GM12878 (cell line): Measurements from ENCODE around the gene DAZAP1. TPM values are rescaled to one million over a fixed set of nuclear protein-coding genes. Genes with fewer than 3 reads are reported as not detected.

ENCODE experiments used
- BHLHE40 ChIP-seq, 2 experiments: fragments of 450-650 bp in 1 of 2; IDR thresholded peaks; 2 replicates each; pipeline ENCODE4 v1.6.1; 2011 to 2017; ENCODE audit warnings: low read depth in 2 of 2, borderline replicate concordance in 1 of 2, improper control_type of control experiment in 1 of 2, low read length in 1 of 2, mild to moderate bottlenecking in 1 of 2
- BMI1 ChIP-seq: fragments of 450-650 bp; IDR thresholded peaks from 2 replicates; pipeline ENCODE4 v1.6.1; 2016; ENCODE audit warnings: mild to moderate bottlenecking, moderate library complexity, borderline replicate concordance
- CEBPB ChIP-seq, 2 experiments: fragments of 150-350 bp in 1 of 2; IDR thresholded peaks; 2 replicates each; pipeline ENCODE4 v1.6.1; 2012 to 2014; ENCODE audit warnings: low read depth in 2 of 2, low read length in 2 of 2, borderline replicate concordance in 1 of 2, inconsistent platforms in 1 of 2
- CREB1 ChIP-seq: IDR thresholded peaks from 2 replicates; pipeline ENCODE4 v1.6.1; 2012; ENCODE audit warnings: low read depth, mild to moderate bottlenecking, inconsistent platforms
- CREM ChIP-seq: IDR thresholded peaks from 2 replicates; pipeline ENCODE4 v1.6.1; 2014; ENCODE audit warnings: antibody characterized with exemption, low read depth
- HDAC2 ChIP-seq: fragments of 200-600 bp; sonication (generic); IDR thresholded peaks from 2 replicates; pipeline ENCODE4 v1.6.1; 2017
- KLF5 ChIP-seq: fragments of 450-650 bp; IDR thresholded peaks from 2 replicates; pipeline ENCODE4 v1.6.1; 2014; ENCODE audit warnings: mild to moderate bottlenecking; ENCODE audit not compliant: partially characterized antibody
- MEF2B ChIP-seq: fragments of 450-650 bp; IDR thresholded peaks from 2 replicates; pipeline ENCODE4 v1.6.1; 2018; ENCODE audit warnings: mild to moderate bottlenecking, moderate library complexity; ENCODE audit not compliant: partially characterized antibody, poor library complexity, severe bottlenecking
- SMAD5 ChIP-seq: IDR thresholded peaks from 2 replicates; pipeline ENCODE4 v1.6.1; 2016; ENCODE audit warnings: antibody characterized with exemption, low read depth
- TARDBP ChIP-seq: IDR thresholded peaks from 2 replicates; pipeline ENCODE4 v1.6.1; 2016; ENCODE audit warnings: borderline replicate concordance
- TCF12 ChIP-seq: IDR thresholded peaks from 2 replicates; pipeline ENCODE4 v1.6.1; 2011; ENCODE audit warnings: low read depth, mild to moderate bottlenecking, low read length
- polyA plus RNA-seq, 11 experiments: library from polyadenylated mRNA; depleted of rRNA in 4 of 11; unstranded in 6 of 11; stranded (reverse) in 5 of 11; fragments of >200 nt; fragmentation: Nextera tagmentation in 4 of 11; fragmentation: Illumina TruSeq in 1 of 11; extraction: Ambion mirVana in 4 of 11; extraction: Trizol in 1 of 11; gene quantifications; 1 replicate in 1 of 11; 2 replicates in 10 of 11; pipeline versions ENCODE4 v1.2.1 to v1.2.3, GENCODE V29; 2011 to 2016; ENCODE audit warnings: inconsistent platforms in 2 of 11, missing spikeins in 2 of 11, low read depth in 1 of 11
- total RNA-seq, 4 experiments: library from RNA; depleted of rRNA in 3 of 4; stranded (reverse); fragments of >200 nt in 3 of 4; fragmentation: Illumina TruSeq in 1 of 4; extraction: Trizol in 1 of 4; gene quantifications; 2 replicates each; pipeline versions ENCODE4 v1.2.1 to v1.2.3, GENCODE V29; 2013 to 2021
- TF ChIP-seq, protein P1 (sequence below): fragments of 450-650 bp; IDR thresholded peaks from 2 replicates; pipeline ENCODE4 v1.6.1; 2017; ENCODE audit warnings: mild to moderate bottlenecking, moderate library complexity
- TF ChIP-seq, protein P2 (sequence below): IDR thresholded peaks from 2 replicates; pipeline ENCODE4 v1.6.1; 2011; ENCODE audit warnings: mild to moderate bottlenecking, low read depth, low read length, moderate library complexity; ENCODE audit not compliant: insufficient replicate concordance
- TF ChIP-seq, protein P3 (sequence below), 3 experiments: IDR thresholded peaks in 2 of 3; conservative IDR thresholded peaks in 1 of 3; 2 replicates each; pipeline ENCODE4 v1.5.1; 2011; ENCODE audit warnings: low read depth in 3 of 3, low read length in 3 of 3, mild to moderate bottlenecking in 3 of 3, control low read depth in 2 of 3, moderate library complexity in 2 of 3, inconsistent platforms in 1 of 3, mixed read lengths in 1 of 3; ENCODE audit not compliant: control insufficient read depth in 2 of 3, insufficient read depth in 1 of 3; ENCODE audit errors: extremely low read depth in 1 of 3

DAZAP1 gene
- total and polyA plus RNA-seq, 10 of the 15 experiments (the other 5 are each of a cell fraction or from before 2014, with no cell fraction given): 9.9 to 240 (median 92.3) TPM

DNA sequence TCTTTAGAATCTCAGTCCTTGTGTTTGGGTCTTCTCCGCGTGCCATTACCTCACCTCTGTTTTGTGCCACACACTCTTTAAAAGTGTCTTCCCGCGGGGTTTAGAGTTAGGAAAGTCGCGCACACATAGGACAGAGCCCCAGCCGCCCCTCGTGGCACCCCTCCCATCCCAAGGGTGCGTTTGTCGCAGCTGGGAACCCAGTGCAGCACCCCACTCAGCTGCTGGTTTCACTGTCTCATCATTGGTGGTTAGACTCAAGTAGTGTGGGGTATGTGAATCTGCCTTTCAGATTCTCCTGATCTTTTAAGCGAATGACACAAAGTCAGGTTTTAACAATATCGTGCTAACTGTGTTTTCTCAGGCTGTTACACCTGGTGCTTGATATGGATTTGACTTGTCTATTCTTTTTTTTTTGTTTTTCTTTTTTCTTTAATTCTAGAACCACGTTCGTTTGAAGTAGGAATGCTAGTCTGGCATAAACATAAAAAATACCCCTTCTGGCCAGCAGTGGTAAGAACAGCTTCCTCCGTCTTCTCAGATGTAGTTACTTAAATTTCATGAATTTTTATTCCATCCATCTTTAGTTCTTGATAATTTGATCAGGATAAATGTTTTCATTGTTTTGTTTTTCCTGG lies 43.2 kb upstream of the DAZAP1 start (continued):
- TF ChIP-seq, protein P1, sequence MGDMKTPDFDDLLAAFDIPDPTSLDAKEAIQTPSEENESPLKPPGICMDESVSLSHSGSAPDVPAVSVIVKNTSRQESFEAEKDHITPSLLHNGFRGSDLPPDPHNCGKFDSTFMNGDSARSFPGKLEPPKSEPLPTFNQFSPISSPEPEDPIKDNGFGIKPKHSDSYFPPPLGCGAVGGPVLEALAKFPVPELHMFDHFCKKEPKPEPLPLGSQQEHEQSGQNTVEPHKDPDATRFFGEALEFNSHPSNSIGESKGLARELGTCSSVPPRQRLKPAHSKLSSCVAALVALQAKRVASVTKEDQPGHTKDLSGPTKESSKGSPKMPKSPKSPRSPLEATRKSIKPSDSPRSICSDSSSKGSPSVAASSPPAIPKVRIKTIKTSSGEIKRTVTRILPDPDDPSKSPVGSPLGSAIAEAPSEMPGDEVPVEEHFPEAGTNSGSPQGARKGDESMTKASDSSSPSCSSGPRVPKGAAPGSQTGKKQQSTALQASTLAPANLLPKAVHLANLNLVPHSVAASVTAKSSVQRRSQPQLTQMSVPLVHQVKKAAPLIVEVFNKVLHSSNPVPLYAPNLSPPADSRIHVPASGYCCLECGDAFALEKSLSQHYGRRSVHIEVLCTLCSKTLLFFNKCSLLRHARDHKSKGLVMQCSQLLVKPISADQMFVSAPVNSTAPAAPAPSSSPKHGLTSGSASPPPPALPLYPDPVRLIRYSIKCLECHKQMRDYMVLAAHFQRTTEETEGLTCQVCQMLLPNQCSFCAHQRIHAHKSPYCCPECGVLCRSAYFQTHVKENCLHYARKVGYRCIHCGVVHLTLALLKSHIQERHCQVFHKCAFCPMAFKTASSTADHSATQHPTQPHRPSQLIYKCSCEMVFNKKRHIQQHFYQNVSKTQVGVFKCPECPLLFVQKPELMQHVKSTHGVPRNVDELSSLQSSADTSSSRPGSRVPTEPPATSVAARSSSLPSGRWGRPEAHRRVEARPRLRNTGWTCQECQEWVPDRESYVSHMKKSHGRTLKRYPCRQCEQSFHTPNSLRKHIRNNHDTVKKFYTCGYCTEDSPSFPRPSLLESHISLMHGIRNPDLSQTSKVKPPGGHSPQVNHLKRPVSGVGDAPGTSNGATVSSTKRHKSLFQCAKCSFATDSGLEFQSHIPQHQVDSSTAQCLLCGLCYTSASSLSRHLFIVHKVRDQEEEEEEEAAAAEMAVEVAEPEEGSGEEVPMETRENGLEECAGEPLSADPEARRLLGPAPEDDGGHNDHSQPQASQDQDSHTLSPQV: no peak
- TF ChIP-seq CEBPB (IDR thresholded peaks at IDR 0.05; ENCODE audit: borderline replicate concordance in 1 of 2, low read depth in 2 of 2, low read length in 2 of 2) (no peak), TARDBP (no peak), BMI1 (no peak), CREB1 (0 out of 2 replicates have a peak, but pooled peaks have one; percentile 21), KLF5 (no peak), BHLHE40 (IDR thresholded peaks at IDR 0.05; ENCODE audit: borderline replicate concordance in 1 of 2, low read depth in 2 of 2, low read length in 1 of 2) (peak in 1 of 2 experiments; percentile 9; a peak in 1 of 4 replicates), TCF12 (peak; percentile 80), SMAD5 (no peak), MEF2B (peak; percentile 68), CREM (peak; percentile 26; the same call in 1 of the 2 replicates), HDAC2 (no peak)
- TF ChIP-seq, protein P2, sequence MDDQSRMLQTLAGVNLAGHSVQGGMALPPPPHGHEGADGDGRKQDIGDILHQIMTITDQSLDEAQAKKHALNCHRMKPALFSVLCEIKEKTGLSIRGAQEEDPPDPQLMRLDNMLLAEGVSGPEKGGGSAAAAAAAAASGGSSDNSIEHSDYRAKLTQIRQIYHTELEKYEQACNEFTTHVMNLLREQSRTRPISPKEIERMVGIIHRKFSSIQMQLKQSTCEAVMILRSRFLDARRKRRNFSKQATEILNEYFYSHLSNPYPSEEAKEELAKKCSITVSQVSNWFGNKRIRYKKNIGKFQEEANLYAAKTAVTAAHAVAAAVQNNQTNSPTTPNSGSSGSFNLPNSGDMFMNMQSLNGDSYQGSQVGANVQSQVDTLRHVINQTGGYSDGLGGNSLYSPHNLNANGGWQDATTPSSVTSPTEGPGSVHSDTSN: no peak
- TF ChIP-seq, protein P3, sequence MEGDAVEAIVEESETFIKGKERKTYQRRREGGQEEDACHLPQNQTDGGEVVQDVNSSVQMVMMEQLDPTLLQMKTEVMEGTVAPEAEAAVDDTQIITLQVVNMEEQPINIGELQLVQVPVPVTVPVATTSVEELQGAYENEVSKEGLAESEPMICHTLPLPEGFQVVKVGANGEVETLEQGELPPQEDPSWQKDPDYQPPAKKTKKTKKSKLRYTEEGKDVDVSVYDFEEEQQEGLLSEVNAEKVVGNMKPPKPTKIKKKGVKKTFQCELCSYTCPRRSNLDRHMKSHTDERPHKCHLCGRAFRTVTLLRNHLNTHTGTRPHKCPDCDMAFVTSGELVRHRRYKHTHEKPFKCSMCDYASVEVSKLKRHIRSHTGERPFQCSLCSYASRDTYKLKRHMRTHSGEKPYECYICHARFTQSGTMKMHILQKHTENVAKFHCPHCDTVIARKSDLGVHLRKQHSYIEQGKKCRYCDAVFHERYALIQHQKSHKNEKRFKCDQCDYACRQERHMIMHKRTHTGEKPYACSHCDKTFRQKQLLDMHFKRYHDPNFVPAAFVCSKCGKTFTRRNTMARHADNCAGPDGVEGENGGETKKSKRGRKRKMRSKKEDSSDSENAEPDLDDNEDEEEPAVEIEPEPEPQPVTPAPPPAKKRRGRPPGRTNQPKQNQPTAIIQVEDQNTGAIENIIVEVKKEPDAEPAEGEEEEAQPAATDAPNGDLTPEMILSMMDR (IDR thresholded peaks at IDR 0.05 in 2 of 3, conservative IDR thresholded peaks at IDR 0.05 in 1 of 3; ENCODE audit: control insufficient read depth in 2 of 3, extremely low read depth in 1 of 3, insufficient read depth in 1 of 3, low read depth in 3 of 3, low read length in 3 of 3): peak; percentile 7 to 37 (median 25); a peak in 2 of 6 replicates
